ENCODE data around the gene SERINC2.

The SERINC2 gene

DNA sequence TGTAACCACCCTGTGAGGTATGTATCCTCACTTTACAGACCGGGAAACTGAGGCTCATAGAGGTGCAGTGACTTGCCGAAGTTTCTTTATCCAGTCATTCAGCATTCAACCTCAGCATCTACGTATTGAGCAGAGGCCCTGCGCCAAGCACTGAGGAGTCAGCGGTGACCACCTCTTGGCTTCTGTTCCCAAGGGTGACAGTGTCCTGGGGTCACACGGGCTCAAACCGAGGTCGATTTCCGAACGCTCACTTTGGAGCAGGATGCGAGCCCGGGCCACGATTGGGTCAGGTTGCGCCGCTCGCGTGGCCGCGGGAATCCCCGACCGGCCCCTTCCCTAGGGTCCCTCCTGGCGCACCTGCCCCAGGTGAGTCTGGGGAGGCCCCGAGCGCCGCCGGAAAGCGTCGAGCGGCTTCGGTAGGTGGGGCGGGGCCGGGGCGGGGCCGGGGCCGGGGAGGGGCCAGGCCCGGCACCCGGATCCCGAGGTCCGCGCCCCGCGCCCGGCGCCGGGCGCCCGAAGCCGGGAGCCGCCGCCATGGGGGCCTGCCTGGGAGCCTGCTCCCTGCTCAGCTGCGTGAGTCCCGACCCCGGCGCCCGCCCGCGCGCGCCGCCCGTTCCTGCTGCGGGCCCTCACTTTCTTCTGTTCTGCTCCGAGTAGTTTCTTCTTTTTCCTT, at the start of gene SERINC2:
SERINC2 (plus strand) TSS at position 482 of the 673 bp plus-strand sequence; CDS start at position 535, 53 bp downstream.
- DNase-seq: no peak

DNA sequence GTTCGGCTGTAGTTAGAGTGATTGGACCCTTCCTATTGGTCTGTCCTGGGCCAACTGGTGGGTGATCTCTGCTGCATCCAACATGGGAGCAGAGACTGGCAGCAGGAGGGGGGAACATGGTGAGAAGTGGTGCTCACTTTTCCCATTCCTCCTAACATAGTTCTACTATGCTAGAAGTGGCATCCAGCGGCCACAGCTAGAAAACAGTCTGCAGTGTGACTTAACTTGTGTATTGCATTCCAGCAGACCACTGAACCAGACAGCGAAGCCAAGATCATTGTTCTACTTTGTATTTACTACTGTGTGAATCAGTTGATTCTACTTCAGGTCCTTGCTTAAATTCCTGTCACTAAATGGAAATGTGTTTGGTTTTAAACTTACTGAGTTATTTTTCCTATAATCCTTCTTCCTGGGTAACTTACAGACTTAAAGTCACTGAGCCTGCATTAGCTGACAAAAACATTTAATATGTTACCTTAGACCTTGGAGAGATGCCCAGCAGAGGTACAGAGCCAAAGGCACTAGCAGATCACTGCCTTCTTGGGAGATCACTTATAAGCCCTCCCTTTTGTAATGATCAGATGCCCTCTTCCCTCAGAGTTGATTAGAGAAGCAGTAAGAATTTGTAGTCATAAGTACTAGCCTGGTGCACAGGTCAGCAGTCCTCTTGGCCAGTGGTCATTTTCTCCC, 48.3 kb upstream of the SERINC2 start:
- no peak for DNase-seq

GRCh38 chr1:31366796-31367195, 46.2 kb upstream of the SERINC2 start:
- no peak for DNase-seq

GRCh38 chr1:31368611-31369107, 44.4 kb upstream of the SERINC2 start:
- no peak for DNase-seq

DNA sequence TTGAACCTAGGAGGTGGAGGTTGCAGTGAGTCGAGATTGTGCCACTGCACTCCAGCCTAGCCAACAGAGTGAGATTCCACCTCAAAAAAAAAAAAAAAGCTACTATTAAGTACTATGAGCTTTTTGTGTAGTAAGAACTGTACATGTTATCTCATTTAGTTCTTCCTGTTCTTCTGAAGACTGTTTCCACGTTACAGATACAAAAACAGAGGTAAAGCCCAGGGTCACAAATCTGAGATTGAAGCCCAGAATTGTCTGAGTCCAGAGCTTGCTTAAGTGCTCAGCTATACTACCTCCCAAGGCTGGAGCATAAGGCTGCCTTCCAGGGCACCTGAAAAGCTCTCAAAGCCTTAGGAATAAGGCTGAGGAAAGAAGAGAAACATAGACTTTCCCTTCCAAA, 43.0 kb upstream of the SERINC2 start:
- peak; percentile 17 for DNase-seq

GRCh38 chr1:31370565-31370964, 42.4 kb upstream of the SERINC2 start:
- DNase-seq: no peak

- DNase-seq: no peak
Measured at GRCh38 chr1:31371121-31371959, 41.7 kb upstream of the SERINC2 start.

- no peak for DNase-seq
Measured at GRCh38 chr1:31372051-31372450, 41.0 kb upstream of the SERINC2 start.

DNA sequence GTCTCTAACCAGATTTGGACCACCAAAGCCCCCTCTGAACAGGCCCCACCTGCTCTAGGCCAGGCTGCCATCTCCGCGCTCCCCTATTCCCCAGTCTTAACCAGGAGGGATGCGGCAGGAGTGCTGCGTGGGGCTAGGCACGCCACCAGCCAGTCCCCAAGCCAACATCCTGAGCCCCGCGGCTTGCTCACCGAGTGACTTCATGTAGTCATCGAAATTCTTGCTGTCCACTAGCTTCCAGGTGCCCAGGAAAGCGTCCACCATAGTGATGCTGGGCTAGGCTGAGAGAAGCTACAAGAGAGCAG, 40.3 kb upstream of the SERINC2 start:
- DNase-seq: no peak

GRCh38 chr1:31373056-31373896, 39.7 kb upstream of the SERINC2 start, which contains the start of gene FABP3:
Gene FABP3, minus strand, starts transcription at chr1:31373076. Its CDS starts 62 bp downstream, at chr1:31373014.
- DNase-seq: peak; percentile 14

- no peak for DNase-seq
Measured at GRCh38 chr1:31373897-31374486, 39.0 kb upstream of the SERINC2 start.

DNA sequence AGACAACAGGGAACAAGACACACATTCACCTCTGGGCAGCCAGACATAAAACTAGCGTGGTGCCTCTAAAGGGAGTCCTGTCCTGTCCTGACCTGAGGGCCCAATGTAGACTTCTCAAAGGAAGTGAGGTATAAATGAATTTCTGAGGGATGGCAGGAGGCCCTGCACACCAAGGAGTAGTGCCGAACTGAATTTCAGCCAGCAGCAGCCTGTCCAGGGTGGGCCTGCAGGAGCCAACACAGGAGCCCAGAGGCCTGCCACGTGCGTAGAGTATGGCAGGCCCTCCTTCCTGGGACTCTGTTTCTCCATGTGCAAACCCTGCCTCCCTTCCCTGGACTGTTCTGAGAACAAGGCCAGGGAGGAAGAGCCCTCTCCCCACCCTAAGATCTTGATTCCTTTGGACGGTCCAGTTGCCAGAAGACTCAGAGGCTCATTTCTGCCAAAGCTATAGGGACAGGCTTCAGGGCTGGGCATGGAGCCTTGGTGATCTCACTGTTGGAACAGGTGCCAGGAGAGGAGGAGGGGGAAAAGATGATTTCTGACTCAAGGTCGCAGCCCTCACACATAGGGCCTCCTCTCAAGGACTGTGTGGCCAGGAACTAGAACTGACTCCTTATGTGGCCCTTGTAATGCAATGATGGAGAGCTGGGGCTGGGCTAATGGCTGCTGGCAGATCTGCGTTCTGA, 38.4 kb upstream of the SERINC2 start:
- DNase-seq: no peak

DNA sequence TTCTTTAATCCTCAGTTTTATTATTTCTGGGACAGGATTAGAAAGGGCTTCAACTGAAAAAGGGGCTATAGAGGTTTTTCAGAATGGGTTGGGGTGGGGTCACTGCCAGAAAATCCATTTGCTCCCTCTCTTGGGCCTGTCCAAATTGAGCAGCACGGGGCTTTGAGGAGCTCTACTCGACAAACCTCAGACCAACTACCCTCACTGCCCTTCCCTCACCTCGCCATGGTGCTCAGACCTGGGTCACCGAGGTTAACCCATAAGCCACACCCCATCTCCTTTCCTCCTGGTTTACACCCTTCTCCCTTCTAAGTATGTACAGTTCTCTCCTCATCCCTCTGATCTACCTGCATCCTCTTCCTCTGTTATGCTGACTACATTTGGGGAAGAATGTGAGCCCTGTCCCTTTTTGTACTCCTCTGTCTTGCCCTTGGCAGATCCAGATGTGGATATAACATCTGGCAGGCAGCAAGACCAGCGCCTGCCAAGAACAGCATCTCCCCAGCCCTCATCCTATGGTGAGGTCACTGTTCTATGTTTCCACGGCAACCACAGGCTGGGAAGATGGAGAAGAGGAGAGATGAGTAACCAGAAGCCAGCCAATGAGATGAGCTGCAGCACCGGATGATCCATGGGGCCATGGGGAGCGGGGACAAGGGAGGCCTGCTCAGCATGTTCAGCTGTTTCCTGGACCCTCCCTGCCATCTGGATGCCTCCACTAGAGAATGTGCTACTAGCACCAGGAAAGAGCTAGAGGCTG, 36.5 kb upstream of the SERINC2 start:
- no peak for DNase-seq

GRCh38 chr1:31377364-31377863, 35.6 kb upstream of the SERINC2 start:
- no peak for DNase-seq

DNA sequence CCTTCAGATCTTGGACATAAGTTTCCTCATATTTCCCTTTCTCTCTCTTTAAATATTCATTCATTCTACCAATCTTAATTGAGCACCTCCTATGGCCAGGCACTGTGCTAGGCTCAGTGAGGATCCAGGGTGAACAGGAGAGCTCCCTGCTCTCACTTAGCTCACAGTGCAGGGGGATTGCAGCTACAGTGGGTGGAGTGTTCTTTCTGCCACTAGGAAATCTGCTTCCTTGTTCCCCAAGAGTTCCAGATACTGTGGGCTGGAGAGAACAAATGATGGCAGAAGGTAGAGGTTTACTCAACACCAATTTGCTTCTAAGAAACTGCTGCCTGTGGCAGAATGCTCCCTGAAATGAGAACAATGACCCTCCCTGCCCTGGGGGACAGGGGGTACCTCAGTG, 35.0 kb upstream of the SERINC2 start:
- DNase-seq: no peak

GRCh38 chr1:31380181-31380580, 32.8 kb upstream of the SERINC2 start:
- DNase-seq: no peak

GRCh38 chr1:31381394-31382294, 31.4 kb upstream of the SERINC2 start:
- DNase-seq: no peak

DNA sequence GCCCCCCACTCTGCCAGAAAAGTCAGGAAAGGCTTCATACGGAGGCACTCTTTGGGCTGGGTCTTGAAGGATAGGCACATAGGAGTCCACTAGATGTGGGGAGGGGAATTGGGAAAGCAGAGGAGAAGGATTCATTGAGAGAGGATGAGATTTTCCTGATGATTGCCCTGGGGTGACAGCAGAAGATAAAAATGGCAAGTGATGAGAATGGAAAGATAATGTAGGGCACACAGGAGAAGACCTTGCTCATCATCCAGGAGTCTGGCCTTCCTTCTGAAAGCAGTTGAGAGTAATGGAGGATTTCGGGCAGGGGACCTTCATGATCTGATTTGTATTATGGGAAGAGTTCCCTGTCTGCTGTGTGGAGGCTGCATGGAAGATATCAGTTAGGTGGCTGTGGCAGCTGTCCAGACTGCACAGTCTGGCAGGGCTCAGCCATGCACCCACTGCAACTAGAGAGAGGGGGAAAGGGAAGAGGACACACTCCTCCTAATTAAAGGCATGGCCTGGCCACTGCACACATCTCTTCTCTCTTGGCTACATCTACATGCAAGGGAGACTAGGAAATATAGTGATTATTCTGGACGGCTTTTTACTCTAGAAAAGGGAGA, 30.5 kb upstream of the SERINC2 start:
- no peak for DNase-seq

DNA sequence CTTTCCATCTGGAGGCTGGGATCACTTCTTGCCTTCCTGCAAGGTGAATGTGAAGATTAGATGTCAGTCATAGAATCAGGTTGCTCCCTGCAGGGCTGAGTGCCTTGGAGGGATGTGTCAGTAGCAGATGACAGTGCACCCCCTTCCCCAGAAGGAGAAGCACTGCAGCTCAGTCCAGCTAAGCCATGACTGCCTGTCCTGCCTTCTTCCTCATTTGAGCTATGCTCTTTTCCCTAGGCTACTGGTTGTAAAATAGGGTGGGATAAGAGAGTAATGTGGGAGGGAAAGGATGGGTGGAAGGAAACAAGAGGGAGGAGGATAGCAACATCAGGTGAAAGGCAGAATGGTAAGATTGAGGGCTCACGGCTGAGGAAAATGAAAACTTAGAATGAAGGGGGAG, 29.0 kb upstream of the SERINC2 start:
- no peak for DNase-seq

Data from activated CD4-positive, alpha-beta T cell treated with anti-CD3 and anti-CD28 coated beads, Interleukin-10, Interleukin-2, amounts not matched to agents 100 ng/mL and 50 ng/mL, durations not matched to agents 16 hours and 8 hours (primary cell).